CD4-positive, alpha-beta T cell treated with Interleukin-6 for 4 hours (primary cell): ENCODE measurements around the gene TMEM42.
A peak's percentile ranks its signal among the peaks of the same experiment; 100 is the strongest.
"Not testable (repeated sequence)": the region's sequence is repeated elsewhere in the genome, so short reads cannot be mapped to it uniquely, and the experiment has no call there.

Experiments
- DNase-seq: peaks from one replicate; pipeline ENCODE4 v3.0.0-alpha.2; 2020; ENCODE audit warnings: mixed read lengths

Gene TMEM42

GRCh38 chr3:44861412-44862225 is at the start of gene TMEM42:
Gene TMEM42, plus strand, starts transcription at chr3:44861912. Its CDS starts 13 bp downstream, at chr3:44861925.
- DNase-seq, result peak; percentile 91

- DNase-seq, result no peak
Measured at GRCh38 chr3:44814751-44815150, 47.0 kb upstream of the TMEM42 start.

- not testable (repeated sequence) for DNase-seq
Measured at GRCh38 chr3:44816334-44816733, 45.4 kb upstream of the TMEM42 start.

- DNase-seq, result not testable (repeated sequence)
Measured at GRCh38 chr3:44821206-44821605, 40.5 kb upstream of the TMEM42 start.

GRCh38 chr3:44825264-44825925 is 36.3 kb upstream of the TMEM42 start:
- no peak for DNase-seq

- DNase-seq, result no peak
Measured at GRCh38 chr3:44827196-44827595, 34.5 kb upstream of the TMEM42 start.

- DNase-seq, result no peak
Measured at GRCh38 chr3:44831232-44831631, 30.5 kb upstream of the TMEM42 start.

GRCh38 chr3:44832032-44832431 is 29.7 kb upstream of the TMEM42 start:
- DNase-seq, result no peak

GRCh38 chr3:44832965-44833364 is 28.7 kb upstream of the TMEM42 start:
- DNase-seq, result no peak

GRCh38 chr3:44833394-44833793 is 28.3 kb upstream of the TMEM42 start:
- no peak for DNase-seq

- DNase-seq, result no peak
Measured at GRCh38 chr3:44835684-44836083, 26.0 kb upstream of the TMEM42 start.

GRCh38 chr3:44842376-44842775 is 19.3 kb upstream of the TMEM42 start:
- DNase-seq, result no peak

- DNase-seq, result no peak
Measured at GRCh38 chr3:44845528-44846520, 15.9 kb upstream of the TMEM42 start.

GRCh38 chr3:44848634-44849033 is 13.1 kb upstream of the TMEM42 start:
- DNase-seq, result no peak

- not testable (repeated sequence) for DNase-seq
Measured at GRCh38 chr3:44856663-44857062, 5.0 kb upstream of the TMEM42 start.

- DNase-seq, result no peak
Measured at GRCh38 chr3:44860117-44860516, 1.6 kb upstream of the TMEM42 start.

- no peak for DNase-seq
Measured at GRCh38 chr3:44862226-44862637, 520 bp downstream of the TMEM42 start.

GRCh38 chr3:44865272-44866035 is 3.7 kb downstream of the TMEM42 start:
- DNase-seq, result peak; percentile 21

- no peak for DNase-seq
Measured at GRCh38 chr3:44867421-44868111, 5.9 kb downstream of the TMEM42 start.

- DNase-seq, result no peak
Measured at GRCh38 chr3:44870375-44871061, 8.8 kb downstream of the TMEM42 start.

- no peak for DNase-seq
Measured at GRCh38 chr3:44874308-44874707, 12.6 kb downstream of the TMEM42 start, which contains the start of gene TGM4. Gene TGM4, plus strand, starts transcription at chr3:44874608. Its CDS starts 71 bp downstream, at chr3:44874679.
